HG03469 (cell line): Measurements from ENCODE around the gene GALNT2.

ENCODE experiments used
- ATAC-seq: cut with Tn5 transposase; IDR thresholded peaks from one replicate; pipeline ENCODE4 v1.9.1; 2021; ENCODE audit warnings: mild to moderate bottlenecking, moderate library complexity, moderate number of reproducible peaks; ENCODE audit not compliant: unreplicated experiment

The GALNT2 gene

DNA sequence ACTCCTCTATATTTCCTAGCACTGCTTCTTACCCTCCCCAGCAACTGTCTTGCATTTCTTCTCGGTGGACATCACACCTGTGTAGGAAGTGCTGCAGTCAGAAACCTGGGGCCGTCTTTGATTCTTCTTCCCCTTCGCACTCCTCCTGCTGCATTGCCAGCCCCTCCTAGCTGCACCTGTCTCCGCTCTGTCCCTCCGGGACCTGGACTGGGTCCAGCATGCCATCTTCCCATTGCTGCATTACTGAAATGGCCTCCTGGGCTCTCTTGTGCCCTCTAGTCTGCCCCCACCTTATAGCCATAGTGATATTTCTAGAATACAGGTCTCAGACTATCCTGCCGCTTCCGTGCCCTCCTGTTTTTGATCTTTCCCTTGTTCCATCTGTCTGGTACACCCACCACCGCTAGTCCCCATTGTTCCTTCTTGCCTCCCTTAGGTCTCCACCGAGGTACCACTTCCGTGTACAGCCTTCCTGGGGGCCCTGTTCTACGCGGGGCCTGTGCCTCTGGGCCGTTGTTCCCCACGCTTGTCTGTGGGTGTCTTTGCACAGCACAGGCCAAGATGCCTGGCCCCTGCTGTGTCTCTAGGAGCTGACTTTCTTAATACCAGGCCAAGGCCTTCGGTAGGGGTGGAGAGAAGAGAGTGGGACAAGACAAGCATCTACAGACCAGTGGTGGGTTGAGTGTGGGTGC is 107.6 kb downstream of the GALNT2 start:
- ATAC-seq = no peak

DNA sequence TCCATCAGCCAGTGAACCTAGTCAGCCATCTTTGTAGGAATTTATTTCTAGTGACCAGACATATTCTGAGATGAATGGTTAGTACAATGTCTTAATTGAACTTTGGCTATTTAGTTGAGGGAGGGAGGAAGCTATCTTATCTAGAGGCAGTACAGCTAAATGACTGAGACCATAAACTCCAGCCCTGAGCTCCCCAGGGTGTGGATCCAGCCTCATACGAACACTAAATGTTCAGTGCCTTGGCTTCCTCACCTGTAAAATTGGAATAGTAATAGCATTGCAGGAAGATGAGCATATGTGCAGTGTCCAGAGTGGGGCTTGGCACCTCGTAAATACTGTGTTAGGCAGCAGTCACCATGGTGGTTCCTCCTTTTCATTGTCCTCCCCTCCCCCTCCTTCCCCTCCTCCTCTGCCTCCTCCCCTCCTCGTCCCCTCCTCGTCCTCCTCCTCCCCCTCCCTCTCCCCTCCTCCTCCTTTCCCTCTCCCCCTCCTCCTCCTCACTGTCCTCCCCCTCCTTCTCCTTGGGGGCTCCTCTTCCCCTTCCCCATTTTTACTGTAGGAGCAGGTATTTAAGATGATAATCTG is 108.2 kb downstream of the GALNT2 start:
- ATAC-seq = no peak

DNA sequence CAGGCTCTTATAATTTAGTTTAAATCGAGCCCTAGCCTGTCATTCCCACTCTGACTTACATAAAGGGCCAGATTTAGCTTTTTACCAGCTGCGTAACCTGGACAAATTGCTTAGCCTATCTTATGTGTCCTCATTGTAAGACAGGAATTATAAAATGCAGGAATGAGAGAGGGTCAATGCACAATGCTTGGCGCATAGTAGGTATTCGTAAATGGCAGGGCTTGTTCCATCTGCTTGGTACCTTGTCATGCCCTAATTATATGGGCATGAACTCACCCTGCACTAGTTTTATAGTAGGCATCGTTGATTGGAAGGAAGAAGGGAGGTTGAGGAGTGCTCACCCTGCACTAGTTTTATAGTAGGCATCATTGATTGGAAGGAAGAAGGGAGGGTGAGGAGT is 108.8 kb downstream of the GALNT2 start:
- no peak for ATAC-seq

DNA sequence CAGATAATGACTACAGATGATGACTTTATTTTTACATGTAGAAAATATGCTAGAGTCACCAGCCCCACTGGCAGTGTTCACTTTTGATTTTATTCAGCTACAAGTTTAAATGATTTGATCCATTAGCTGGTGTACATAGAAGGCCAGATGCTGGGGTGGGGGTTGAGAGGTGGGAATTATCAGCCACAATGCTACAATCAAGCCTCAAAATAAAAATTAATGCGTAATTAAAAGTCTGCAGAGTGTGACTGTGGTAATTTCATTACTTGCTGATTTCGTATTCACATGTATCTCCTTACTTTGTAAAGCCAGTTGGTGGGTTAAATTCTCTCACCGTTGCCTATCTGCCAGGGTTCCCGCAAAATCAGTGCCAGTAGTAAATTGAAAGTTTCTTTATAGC is 109.3 kb downstream of the GALNT2 start:
- ATAC-seq = no peak

DNA sequence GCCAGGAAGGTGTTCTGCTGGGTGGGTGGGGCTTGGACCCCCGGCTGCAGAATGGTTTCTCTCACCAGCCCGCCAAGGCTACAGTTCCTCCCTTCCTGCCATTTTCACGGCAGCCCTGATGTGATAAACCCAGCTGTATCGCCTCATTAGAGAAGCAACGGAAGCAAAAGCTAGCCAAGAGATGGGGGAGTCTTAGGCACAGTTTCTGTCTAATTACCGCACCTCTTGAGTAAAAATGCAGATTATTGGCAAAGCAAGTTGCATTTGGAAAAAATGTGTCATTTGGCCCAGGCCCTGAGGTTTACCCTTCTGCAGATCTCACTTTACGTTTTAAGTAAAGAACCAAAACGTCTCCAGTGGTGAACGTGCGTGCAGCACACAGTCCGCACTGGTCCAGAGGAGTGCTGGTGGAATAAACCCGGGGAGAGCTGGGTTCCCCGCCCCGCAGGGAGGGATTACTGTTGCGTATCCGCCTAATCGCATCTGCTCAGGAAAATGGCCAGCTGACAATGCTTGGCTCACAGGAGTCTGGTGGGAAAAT is 109.9 kb downstream of the GALNT2 start:
- ATAC-seq = no peak

DNA sequence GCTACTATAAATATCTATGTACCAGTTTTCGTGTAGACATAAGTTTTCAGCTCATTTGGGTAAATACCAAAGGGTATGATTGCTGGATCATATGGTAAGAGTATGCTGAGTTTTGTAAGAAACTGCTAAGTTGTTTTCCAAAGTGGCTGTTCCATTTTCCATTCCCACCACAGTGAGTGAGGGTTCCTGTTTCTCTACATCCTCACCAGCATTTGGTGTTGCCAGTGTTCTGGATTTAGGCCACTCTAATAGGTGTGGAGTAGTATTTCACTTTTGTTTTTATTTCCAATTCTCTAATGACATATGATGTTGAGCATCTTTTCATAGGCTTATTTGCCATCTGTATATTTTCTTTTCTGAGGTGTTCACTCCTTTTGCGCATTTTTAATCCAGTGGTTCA is 112.2 kb downstream of the GALNT2 start:
- no peak for ATAC-seq

DNA sequence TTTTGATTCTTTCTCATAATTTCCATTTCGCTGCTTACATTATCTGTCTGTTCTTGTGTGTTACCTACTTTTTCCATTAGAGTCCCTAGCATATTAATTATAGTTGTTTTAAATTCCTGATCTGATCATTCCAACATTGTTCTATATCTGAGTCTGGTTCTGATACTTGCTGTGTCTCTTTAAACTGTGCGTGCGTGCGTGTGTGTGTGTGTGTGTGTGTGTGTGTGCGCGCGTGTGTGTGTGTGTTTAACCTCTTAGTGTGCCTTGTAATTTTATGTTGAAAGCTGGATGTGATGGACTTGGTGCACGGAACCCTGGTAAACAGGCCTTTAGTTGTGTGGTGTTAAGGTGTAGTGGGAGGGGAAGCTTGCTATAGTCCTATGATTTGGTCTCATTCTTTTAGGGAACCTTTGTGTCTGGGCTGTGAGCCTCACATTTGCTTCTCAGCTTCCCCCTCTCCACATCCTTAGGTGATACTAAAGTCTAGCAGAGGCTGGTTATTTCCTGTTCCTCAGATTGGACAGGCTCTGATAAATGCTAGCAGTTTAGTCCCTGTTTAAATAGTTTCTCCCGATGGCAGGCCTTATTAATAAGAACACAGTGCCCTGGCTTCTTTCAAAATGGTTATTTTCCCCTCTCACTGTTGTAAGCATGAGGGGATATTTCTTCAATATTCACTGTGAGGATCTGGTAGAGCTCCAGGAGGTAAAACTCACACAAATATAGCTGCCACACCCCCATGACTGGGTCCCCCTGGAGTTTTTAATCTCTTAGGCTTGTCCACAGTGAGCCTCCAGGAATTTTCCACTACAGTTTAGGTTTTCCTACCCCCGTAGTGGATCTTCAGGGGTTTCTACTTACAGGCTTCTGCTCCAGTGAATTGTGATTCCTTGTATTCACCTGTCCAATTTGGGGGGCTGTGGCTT is 118.3 kb downstream of the GALNT2 start:
- ATAC-seq = no peak

DNA sequence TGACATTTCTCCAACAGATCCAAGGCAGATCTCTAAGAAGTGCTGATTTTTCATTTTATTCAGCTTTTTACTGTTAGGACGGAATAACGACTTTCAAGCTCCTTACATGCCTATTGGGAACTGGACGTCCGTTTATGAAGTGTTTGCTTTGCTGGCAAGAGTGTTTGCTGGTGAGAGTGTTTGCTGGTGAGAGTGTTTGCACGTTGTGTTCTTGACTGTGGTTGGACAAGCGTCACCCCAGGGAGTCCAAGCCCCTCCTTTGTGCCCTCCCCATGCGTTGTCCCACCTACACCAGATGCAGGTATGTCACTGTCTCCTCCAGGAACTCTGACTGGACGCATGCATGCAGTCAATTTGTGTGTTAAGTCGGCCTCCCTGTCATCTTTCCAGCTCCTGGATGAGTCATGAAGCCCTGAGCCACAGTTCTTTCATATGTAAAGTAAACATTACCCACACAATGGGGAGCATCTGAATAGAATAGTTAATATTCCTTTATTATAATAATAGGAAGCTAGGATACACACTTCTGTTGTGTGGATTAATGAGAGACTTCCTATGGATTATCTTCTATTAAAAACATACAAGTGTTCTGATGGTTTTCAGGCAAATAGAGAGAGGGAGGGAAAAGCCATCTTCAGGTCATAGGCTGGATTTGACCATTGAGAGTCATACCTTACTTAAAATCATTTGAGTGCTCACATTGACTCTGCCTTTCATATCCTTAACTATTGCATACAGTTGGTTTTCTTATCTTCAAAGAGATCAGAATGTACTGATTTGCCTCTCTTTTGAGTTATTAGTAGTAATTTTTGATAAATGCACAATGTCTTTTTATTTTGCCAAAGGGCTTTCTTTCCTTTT is 119.2 kb downstream of the GALNT2 start:
- no peak for ATAC-seq

DNA sequence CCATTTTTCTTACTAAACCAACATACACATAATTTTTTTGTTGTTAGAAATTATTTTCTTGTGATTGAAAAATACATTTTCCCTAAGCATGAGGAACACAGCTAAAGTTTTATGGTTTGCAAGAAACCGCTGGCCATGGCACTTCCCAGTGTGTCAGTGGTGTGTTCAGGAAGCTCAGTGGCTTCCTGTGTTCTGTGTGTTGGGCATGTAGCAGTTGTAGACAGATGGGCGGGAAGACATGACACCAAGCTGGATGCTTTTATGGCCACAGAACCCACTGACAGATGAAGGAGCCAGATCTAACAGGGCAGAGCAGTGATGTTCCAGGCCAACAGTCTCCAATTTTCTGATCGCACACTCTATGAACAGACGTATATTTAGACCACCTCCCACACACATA is 119.8 kb downstream of the GALNT2 start:
- ATAC-seq = no peak

DNA sequence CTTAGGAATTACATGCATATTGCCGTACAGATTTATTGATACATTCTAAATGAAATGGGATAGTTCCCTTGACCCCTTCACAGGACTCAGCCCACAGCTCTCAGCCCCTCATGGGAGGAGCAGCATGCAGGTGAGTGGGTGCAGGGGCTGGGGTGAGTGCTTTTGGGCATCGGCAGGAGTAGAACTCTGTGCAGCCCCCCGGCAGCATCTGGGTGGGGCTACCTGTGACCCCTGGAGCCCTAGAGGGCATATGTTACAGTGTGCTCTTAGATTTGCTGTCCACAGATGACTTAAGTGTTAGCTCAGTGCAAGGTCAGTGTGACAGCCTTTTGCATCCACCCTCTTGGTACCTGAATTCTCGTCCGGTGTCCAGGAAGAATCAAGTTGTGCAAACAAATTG is 120.3 kb downstream of the GALNT2 start:
- no peak for ATAC-seq

DNA sequence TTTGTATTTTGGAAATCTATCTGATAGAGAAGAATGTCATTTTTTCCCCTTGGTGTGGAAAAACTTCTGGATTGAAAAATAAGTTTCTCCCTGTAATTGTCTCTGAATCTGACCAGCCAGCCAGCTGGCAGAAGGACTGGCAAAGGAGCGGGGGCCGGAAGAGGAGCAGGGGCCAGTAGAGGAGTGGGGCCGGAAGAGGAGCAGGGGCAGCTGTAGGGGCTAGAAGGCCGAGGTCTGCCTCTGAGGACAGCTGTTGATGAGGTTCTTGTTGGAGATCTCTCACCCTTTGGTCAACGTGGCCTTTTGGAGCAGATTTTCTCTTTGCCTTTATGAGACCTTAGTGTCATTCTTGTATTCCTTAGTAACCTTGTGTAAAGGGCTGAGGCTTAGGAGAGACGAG is 121.8 kb downstream of the GALNT2 start:
- ATAC-seq = no peak

DNA sequence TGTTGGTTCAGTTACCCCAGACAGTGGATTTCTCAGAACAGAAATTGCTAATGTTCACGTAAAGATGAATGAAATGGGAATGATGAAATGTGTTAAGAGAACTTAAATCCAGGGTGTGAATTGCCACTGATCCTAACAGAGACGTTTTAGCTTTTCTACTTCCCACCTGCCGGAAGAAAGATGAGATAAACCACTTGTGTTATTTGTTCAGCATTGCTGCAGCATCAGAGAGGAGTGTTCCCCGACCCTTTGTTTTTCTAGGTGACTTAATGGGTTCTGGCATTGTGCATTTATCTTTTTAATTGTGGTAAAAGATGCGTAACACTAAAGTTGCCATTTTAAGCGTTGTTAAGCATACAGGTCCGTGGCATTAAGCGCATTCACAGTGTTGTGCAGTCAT is 122.3 kb downstream of the GALNT2 start:
- ATAC-seq = no peak

DNA sequence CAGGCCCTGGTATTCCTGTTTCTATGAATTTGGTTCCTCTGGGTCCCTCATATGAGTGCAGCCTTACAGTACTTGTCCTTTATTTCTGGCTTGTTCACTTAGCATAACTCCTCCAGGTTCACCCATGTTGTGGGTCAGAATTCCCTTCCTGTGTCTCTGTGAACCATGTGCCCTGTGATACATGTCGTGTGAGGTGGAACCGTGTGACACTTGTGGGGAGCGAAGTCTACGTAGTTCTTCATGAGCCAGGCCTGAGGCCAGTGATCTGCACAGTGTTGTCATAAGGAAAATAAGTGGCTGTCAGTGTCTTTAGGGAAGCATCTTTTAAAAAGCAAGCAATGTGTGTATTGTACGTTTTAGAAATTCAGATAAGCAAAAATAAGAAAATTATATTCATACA is 122.8 kb downstream of the GALNT2 start:
- no peak for ATAC-seq

DNA sequence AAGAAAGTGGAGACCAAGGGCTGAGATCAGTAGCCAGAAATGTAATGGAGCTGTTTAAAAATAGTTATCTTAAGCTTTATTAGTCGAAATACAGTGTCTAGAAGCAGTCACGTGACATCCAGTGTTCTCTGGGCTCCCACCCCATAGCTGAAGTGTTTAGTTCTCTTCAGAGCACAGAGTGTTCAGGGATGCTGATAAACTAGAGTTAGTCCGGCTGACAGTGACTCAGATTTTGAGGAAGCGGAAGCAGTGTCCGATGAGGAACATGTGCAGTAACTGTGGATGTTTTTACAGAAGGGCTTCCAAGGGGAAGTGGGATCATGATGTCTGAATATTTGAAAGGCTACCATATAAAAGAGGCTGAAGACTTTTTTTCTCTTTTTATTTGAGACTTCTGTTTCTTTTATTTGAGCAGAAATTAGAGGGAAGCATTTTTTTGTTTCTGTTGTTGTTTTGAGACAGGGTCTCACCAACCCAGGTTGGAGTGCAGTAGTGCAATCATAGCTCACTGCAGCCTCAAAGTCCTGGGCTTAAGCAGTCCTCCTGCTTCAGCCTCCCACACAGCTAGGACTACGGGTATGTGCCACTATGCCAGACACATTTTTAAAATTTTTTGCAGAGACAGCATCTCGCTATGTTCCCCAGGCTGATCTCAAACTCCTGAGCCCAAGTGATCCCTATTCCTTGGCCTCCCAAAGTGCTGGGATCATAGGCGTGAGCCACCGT is 124.2 kb downstream of the GALNT2 start:
- ATAC-seq = no peak

DNA sequence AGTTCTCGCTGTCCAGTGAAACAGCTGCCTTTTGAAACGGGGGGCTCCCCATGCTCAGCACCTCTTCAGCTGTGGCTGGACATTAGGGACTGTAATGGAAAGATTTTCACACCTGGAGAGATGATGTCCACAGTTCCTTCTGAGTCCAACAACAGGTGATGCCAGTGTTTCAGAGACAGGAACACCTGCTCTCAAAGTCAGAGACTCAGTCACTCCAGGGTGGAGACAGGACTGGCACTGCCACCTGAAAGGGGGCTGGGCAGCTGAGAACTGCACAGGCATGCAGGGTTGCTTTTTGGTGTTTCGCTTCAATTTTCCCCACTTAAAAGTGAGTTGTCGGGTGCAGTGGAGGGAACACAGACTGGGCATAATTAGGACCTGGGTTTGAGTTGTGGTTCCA is 124.8 kb downstream of the GALNT2 start:
- ATAC-seq = no peak

DNA sequence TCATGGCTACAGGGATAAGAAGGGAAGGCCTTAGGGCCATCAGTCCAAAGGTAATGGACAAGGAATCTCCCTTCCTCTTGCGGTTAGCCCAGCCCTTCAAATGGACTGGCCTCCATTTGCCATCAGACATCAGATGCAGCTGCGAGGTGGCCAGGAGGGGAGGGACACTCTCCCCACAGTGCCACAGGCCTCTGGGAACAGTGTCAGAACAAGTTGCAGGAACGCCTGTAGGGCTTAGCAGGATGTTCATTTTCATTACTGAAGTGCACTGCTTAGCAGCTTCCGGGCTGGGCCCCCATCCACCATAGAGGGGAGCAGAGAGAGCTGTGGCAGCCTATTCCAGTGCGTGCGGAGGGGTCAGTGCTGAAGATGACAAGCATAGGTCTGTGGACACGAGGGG is 127.5 kb downstream of the GALNT2 start:
- ATAC-seq = no peak

DNA sequence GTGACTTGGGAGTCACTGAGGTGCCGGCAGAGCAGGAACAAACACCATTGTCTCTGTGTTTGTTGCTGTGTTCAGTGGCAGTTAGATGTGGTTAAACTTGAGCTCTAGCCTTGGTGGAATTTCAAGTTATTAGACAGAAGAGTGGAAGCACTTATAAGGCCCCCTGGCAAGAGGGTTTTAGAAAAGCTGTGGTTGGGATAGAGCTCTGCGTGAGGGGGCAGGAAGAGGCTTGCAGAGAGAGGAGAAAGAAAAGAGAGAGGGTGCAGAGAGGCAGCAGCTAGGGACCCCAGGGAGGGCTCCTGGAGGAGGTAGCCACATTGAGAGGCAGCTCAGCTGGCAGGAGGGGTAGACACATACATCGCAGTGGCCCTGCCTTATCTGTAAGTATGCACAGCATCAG is 128.2 kb downstream of the GALNT2 start:
- no peak for ATAC-seq

DNA sequence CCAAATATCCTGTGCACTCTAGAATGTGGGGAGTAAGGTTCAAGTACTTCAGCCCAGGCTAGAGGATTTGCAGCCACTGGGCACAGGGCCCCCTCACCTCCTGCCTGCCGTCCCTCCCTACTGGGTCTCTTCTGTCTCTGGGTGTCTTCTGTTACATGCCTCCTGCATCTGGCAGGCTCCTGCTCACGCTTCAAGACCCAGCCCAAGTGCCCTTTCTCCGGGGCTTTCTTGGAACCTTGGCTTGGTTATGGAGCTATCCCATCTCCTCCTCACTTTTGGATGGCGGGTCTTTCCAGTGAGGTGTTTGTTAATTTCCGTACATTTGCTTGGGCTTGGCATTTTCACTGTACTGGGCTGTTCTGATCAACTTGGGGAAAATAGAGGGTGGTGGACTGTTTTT is 129.0 kb downstream of the GALNT2 start:
- ATAC-seq = no peak

DNA sequence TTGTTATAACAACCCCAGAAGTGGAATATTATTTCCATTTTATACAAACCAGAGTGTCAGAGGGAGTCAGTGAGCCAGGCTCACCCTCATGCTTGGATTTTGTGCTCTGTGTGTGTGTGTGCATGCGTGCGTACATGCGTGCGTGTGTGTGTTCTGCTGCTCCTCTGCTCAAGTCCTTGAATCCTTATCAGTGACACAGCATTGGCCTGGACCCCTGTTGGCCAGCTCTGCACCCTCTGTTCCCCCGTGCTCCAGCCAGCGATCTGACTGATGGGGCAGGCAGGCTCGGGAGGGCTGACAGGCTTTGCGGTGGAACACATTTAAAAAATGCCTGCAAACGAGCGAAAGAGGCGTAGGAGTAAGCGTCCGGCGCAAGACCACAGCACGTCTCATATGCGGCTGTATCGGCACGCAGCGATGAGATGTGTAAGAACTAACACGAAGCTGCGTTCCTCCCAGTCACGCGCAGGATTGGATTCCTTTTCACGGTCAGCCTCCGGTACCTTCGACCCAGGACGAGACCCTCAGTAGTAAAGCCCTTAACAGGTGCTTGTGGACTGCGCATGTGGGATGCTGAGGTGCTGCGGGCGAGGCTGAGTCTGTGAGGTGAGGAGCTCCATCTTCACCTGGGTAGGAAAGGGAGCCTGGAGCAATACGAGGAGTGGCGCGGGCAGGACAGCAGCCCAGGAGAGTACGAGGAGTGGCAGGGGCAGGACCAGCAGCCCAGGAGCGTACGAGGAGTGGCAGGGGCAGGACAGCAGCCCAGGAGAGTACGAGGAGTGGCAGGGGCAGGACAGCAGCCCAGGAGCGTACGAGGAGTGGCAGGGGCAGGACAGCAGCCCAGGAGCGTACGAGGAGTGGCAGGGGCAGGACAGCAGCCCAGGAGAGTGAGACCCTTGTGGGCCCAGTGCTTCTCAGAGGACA is 130.9 kb downstream of the GALNT2 start:
- no peak for ATAC-seq
